ENCODE data around the gene AK1.

The AK1 gene

DNA sequence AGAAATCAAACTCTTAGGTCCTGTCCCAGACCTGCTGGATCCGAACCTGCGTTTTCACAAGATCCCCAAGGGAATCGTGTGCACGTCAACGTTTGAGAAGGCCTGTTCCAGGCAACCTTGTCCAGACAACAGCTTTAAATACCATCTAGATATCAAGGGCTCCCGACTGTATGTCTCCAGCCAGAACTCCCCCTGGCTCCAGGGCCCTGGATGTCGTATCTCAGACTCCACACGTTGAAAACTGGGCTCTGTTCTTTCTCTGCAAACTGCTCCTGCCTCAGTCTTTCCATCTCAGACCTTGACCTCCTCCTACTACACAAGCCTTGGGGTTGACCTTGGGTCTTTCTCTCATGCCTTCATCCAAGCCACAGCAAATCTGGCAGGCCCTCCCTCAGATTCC, 17.2 kb downstream of the AK1 start:
- Histone ChIP-seq H2AFZ (ENCODE audit: low read length) (no peak overlapping the region), H3K9me2 (replicated peaks; ENCODE audit: low read depth, low read length) (no peaks in the 10 kb centered on the region), H3F3A (ENCODE audit: low read depth) (peaks cover 22% of the 10 kb centered on the region; the same call in 1 of the 2 replicates), H3K36me3 (ENCODE audit: insufficient read depth, low read length) (no peaks in the 10 kb centered on the region), H3K9ac (ENCODE audit: low read depth, low read length, poor library complexity, severe bottlenecking) (peak overlapping the region; percentile 69), H3K9me3 (ENCODE audit: insufficient read depth, low read depth, low read length) (no peaks in the 10 kb centered on the region), H3K4me1 (ENCODE audit: insufficient read depth, low read length, poor library complexity, severe bottlenecking) (peaks cover 85% of the 10 kb centered on the region), H3K4me2 (ENCODE audit: low read depth, low read length, poor library complexity, severe bottlenecking) (no peak overlapping the region), H4K20me1 (ENCODE audit: insufficient read depth, low read length, poor library complexity, severe bottlenecking) (no peaks in the 10 kb centered on the region), H3K4me3 (ENCODE audit: low read length, poor library complexity, severe bottlenecking) (no peak overlapping the region), H3K79me2 (ENCODE audit: insufficient read depth, low read length) (no peaks in the 10 kb centered on the region), H3K27me3 (ENCODE audit: insufficient read depth, low read length, poor library complexity, severe bottlenecking) (no peaks in the 10 kb centered on the region)
- TF ChIP-seq, protein P1, sequence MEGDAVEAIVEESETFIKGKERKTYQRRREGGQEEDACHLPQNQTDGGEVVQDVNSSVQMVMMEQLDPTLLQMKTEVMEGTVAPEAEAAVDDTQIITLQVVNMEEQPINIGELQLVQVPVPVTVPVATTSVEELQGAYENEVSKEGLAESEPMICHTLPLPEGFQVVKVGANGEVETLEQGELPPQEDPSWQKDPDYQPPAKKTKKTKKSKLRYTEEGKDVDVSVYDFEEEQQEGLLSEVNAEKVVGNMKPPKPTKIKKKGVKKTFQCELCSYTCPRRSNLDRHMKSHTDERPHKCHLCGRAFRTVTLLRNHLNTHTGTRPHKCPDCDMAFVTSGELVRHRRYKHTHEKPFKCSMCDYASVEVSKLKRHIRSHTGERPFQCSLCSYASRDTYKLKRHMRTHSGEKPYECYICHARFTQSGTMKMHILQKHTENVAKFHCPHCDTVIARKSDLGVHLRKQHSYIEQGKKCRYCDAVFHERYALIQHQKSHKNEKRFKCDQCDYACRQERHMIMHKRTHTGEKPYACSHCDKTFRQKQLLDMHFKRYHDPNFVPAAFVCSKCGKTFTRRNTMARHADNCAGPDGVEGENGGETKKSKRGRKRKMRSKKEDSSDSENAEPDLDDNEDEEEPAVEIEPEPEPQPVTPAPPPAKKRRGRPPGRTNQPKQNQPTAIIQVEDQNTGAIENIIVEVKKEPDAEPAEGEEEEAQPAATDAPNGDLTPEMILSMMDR (conservative IDR thresholded peaks at IDR 0.05; ENCODE audit: low read length) = no peak
- TF ChIP-seq EZH2phosphoT487 (IDR thresholded peaks at IDR 0.05; ENCODE audit: borderline replicate concordance) = no peak

DNA sequence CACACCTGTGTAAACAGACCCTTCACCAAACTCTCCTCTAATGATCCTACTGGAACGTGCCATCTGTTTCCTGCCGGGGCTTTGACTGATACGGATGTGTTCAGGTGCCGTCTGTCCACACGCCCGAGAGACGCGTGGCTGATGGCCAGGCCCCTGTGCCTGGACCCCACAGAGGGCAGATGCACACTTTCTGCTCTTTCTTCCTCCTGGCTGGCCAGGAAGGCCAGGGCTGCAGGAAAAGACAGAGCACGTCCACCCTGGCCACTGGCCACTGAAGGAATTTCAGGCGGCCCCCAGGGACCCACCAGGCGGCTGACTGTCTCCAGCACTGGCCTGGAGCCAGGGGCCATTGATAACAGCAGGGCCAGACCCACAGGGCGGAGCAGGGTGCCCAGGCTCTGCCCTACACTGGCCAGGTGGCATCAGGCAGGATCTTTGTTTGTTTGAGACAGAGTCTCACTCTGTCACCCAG, 19.4 kb downstream of the AK1 start:
- no peak for TF ChIP-seq EZH2phosphoT487 (IDR thresholded peaks at IDR 0.05; ENCODE audit: borderline replicate concordance)
- TF ChIP-seq, protein P1 (conservative IDR thresholded peaks at IDR 0.05; ENCODE audit: low read length) = no peak
- H3K4me2 ChIP-seq (ENCODE audit: low read depth, low read length, poor library complexity, severe bottlenecking) = no peak overlapping the region
- no peak overlapping the region for H3K4me3 ChIP-seq (ENCODE audit: low read length, poor library complexity, severe bottlenecking)
- H3K9me3 ChIP-seq (ENCODE audit: insufficient read depth, low read depth, low read length) = no peaks in the 10 kb centered on the region
- H3K36me3 ChIP-seq (ENCODE audit: insufficient read depth, low read length) = no peaks in the 10 kb centered on the region
- H3K79me2 ChIP-seq (ENCODE audit: insufficient read depth, low read length) = no peaks in the 10 kb centered on the region
- H3K9me2 ChIP-seq (replicated peaks; ENCODE audit: low read depth, low read length) = no peaks in the 10 kb centered on the region
- peaks cover 10% of the 10 kb centered on the region; the same call in 1 of the 2 replicates for H3F3A ChIP-seq (ENCODE audit: low read depth)
- no peaks in the 10 kb centered on the region for H4K20me1 ChIP-seq (ENCODE audit: insufficient read depth, low read length, poor library complexity, severe bottlenecking)
- peaks cover 63% of the 10 kb centered on the region for H3K4me1 ChIP-seq (ENCODE audit: insufficient read depth, low read length, poor library complexity, severe bottlenecking)
- no peaks in the 10 kb centered on the region for H3K27me3 ChIP-seq (ENCODE audit: insufficient read depth, low read length, poor library complexity, severe bottlenecking)
- H3K9ac ChIP-seq (ENCODE audit: low read depth, low read length, poor library complexity, severe bottlenecking) = peak overlapping the region; percentile 38
- no peak overlapping the region for H2AFZ ChIP-seq (ENCODE audit: low read length)

DNA sequence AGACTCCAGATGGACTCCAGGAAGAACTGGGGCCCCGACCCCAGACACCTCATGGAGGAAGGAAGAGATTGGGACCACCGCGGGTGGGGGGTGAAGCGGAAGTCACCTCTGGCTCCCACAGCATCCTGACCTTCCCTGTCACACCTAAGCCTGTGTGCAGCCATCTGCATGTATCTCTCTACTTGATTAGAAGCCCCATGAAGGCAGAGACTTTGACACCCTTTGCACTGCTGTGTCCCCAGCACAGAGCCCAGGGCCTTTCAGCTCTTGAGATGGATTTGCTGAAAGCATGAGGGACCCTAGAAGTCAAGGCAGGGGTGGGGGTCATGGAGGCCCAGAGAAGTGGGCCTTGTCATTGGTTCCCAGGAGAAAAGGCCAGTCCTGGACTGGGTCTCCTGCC, 20.2 kb downstream of the AK1 start:
- no peaks in the 10 kb centered on the region for H3K36me3 ChIP-seq (ENCODE audit: insufficient read depth, low read length)
- no peaks in the 10 kb centered on the region for H3K27me3 ChIP-seq (ENCODE audit: insufficient read depth, low read length, poor library complexity, severe bottlenecking)
- H3K4me3 ChIP-seq (ENCODE audit: low read length, poor library complexity, severe bottlenecking) = no peak overlapping the region
- H3K9ac ChIP-seq (ENCODE audit: low read depth, low read length, poor library complexity, severe bottlenecking) = peak overlapping the region; percentile 26
- H3K4me2 ChIP-seq (ENCODE audit: low read depth, low read length, poor library complexity, severe bottlenecking) = no peak overlapping the region
- no peaks in the 10 kb centered on the region for H3K9me3 ChIP-seq (ENCODE audit: insufficient read depth, low read depth, low read length)
- H3K9me2 ChIP-seq (replicated peaks; ENCODE audit: low read depth, low read length) = no peaks in the 10 kb centered on the region
- no peaks in the 10 kb centered on the region for H3K79me2 ChIP-seq (ENCODE audit: insufficient read depth, low read length)
- H2AFZ ChIP-seq (ENCODE audit: low read length) = no peak overlapping the region
- H3F3A ChIP-seq (ENCODE audit: low read depth) = 0 out of 2 replicates have a peak, but pooled peaks cover 4% of the 10 kb centered on the region
- no peaks in the 10 kb centered on the region for H4K20me1 ChIP-seq (ENCODE audit: insufficient read depth, low read length, poor library complexity, severe bottlenecking)
- H3K4me1 ChIP-seq (ENCODE audit: insufficient read depth, low read length, poor library complexity, severe bottlenecking) = peaks cover 58% of the 10 kb centered on the region
- TF ChIP-seq, protein P1 (conservative IDR thresholded peaks at IDR 0.05; ENCODE audit: low read length) = no peak
- TF ChIP-seq EZH2phosphoT487 (IDR thresholded peaks at IDR 0.05; ENCODE audit: borderline replicate concordance) = no peak

All from Loucy (cell line).